Activated CD4-positive, alpha-beta T cell treated with anti-CD3 and anti-CD28 coated beads, Interleukin-2, Interleukin-6, amounts not matched to agents 100 ng/mL and 50 ng/mL, durations not matched to agents 16 hours and 8 hours (primary cell): ENCODE results near the gene ABHD5.

Experiments
- DNase-seq: peaks from one replicate; pipeline ENCODE4 v3.0.0-alpha.2; 2020

ABHD5 gene

GRCh38 chr3:43726521-43726920, 35.8 kb downstream of the ABHD5 start:
- no peak for DNase-seq

DNA sequence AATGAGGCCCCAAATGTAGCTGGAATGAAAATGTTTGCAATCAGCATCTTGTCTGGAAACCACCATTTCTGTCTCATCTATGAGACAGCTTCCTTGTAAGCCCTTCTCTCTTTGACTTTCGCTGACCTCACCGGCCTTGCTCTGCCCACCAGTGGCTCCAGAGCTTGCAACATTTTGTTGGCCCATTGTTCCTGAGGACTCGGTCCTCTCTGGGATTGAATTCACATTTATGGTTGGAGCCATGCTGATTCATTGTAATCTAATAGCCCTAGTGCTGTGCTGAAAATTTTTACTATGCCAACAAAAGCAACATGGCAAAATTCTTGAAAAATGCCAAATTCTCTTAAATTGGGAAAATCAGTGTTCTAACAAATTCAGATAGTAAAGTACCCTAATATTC, 37.2 kb downstream of the ABHD5 start:
- no peak for DNase-seq

DNA sequence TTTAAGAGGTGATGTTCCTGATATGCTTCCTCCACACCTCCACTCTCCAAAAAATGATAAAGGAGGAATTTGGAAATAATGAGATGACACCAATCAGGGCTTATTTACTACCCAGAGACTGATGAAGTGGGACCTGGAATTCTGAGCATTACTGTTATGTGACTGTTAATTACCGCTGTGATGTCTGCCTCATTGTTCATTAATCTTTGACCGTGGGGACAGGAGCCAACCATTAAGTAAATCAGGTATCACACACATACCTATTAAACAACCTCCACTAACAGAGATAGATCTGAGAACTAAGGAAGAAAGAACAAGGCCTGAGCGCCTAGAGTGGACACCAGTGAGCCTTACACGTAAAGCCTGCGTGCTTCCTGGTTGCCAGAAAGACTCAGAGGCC, 37.7 kb downstream of the ABHD5 start:
- no peak for DNase-seq

DNA sequence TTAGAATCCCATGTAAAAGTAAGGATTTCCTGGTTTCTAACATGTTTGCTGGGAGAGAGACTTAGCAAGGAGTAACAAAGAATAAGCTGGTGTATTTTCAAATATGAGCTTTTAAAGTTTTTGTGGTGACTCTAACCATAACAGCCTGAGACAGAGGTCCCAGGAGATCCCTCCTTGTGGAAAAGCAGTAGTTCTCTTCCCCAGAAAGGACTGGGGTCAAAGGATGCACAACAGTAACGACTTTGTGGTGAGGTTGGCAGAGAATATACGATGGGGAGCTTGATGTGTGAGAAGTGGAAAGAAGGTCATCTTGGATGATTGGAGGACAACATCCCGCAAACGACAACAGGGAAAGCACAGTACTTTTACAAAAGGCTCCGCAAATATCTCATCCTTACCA, 38.2 kb downstream of the ABHD5 start:
- DNase-seq: no peak

DNA sequence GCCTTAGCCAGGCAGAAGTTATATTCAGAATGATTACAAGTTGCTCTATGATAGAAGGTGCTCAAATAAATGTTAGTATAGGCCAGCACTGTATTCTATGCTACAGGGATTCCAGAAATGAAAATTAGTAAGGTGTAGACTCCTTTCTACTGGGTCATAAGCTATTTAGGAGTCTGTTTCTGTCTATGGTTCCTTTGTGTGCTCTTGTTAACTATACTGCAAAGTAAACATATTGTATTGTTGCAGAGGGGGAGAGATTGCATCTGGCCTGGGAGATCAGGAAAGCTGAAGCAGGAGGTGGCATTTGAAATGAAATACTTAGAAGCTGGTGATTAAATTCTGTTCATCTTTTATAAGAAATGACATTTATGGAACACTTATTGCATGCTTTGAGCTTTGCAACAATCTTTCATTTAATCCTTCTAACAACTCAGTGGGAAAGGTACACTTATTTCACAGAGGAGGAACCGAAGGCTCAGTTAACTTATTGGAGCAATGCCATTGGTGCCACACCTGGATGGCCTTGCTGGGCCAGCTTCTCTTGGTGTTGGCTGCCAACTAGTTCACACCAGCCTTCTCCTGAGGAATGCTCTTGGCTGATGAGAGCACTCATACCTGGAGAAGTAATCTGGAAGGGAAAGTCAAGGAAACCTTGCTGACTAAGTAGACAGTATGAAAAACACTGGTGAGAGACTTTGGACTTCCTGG, 39.1 kb downstream of the ABHD5 start:
- DNase-seq: no peak

GRCh38 chr3:43732747-43733425, 42.1 kb downstream of the ABHD5 start:
- no peak for DNase-seq

DNA sequence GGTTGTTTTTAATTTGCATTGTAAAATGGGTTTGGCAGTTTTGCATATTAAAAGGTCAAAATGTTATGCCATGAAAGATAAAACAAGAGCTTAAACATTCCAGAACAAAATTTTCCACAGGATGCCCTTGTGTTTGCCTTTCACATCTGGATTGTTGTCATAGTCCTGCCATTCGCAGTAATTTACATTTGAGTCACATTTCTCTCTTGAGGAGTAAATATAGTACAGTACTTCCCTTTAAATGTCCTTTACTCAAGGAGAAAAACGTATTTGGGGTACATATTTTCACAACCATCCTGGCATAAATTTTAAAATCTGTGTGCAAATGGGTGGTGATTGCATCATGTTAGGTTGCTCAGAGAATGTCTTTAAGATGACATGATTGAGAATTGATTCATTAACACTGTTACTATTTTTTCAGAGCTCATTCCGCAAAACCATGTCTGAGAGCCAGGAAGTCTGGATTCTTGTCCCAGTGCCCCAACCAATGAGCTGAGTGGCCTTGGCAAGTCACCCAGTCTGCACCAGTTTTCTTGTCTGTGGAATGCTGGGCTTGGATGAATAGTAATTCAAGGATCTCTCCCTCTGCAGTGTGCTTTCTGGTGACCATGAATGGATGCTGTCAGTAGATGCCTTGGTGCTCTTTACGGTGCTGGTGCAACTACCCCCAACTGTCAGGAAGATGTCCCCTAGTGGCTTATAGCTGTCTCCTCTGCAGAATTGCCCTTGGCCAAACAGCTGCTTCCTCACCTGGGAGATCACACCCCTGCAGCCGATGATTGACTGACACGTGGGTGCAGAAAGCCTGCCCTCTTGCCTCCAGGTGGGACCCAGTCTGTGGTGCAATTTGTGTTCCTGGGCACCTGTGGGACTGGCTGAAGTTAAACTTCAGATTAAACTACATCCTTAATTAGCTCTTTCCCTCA, 43.0 kb downstream of the ABHD5 start:
- DNase-seq: no peak

DNA sequence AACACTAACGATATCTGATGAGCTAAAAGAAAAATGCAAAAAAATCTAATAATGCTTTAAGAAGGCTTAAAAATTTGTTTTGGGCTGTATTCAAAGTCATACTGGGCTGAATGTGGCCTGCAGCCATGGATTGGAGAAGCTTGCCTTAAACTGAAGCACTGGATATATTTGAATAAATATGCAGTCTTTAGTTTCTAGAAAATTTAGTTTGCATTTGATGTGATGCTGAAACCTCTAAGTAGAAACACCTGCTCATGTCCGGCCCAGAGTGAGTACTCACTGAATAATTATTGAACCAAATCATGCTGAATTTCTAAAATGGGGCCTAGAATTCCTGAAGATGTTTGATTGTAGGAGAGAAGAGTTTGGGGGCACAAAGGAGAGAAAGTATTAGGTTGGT, 43.9 kb downstream of the ABHD5 start:
- DNase-seq: no peak

GRCh38 chr3:43735618-43736017, 44.9 kb downstream of the ABHD5 start:
- DNase-seq: no peak

- no peak for DNase-seq
Measured at GRCh38 chr3:43736558-43737440, 46.1 kb downstream of the ABHD5 start.

- no peak for DNase-seq
Measured at GRCh38 chr3:43738305-43738704, 47.6 kb downstream of the ABHD5 start.

DNA sequence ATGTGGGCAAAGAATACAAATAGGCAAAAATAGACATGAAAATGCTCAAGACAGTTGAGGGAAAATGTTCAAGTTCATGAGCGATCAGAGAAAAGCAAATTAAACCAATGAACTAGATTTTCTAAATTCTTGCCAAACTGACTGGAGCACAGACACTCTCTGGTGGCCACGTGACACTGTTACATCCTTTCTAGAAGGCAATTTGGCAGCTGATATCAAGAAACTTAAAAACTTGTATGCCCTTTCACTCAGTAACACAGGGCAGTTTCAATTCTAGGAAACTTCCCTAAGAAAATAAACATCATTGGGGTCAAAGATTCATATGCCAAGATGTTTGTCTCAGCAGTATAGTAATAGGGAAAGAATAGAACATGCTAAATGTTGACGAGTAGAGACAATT, 52.2 kb downstream of the ABHD5 start:
- DNase-seq: no peak

DNA sequence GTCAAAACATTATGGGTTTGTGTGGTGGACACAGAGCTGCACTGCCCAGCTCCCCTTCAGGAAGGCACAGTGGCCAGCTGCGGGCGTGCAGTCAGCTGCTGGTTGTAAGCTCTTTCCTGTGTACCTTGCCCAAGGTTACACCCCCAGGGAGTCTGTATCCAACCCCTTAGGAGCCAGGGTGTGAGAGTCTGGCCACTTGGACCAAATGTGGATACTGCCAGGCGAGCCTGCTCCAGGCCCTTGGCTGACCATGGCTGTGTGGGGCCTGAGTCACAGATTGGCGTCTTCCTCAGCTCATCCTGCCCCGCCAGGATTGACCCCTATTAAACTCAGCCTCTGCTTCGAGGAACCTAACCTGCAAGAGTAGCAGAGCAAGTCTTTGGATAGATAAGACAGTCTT, 56.9 kb downstream of the ABHD5 start:
- no peak for DNase-seq

- peak; percentile 5 for DNase-seq
Measured at GRCh38 chr3:43748179-43748578, 57.4 kb downstream of the ABHD5 start.

DNA sequence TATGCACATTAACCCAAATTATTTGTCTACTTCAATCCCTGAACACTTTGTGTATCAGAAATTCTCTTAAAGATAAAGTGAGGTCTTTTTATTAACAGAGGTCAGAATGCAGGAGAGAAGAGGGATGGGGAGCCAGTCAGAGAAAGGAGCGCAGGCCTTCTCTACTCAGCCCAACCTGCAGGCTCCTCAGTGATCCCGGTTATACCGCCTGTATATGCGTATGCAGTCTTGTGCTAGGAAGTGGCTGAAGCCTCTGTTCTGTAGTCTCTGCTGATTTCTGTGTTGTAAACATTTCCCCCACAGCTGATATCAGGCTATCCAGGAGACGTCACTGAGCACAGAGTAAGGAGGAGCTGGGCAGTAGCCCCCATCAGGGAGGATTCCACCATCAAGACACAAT, 57.9 kb downstream of the ABHD5 start:
- no peak for DNase-seq

- no peak for DNase-seq
Measured at GRCh38 chr3:43752905-43753304, 62.2 kb downstream of the ABHD5 start.

GRCh38 chr3:43753741-43754715, 63.3 kb downstream of the ABHD5 start:
- DNase-seq: no peak

- DNase-seq: no peak
Measured at GRCh38 chr3:43755516-43756200, 64.9 kb downstream of the ABHD5 start.

GRCh38 chr3:43757666-43758321, 67.1 kb downstream of the ABHD5 start:
- no peak for DNase-seq

DNA sequence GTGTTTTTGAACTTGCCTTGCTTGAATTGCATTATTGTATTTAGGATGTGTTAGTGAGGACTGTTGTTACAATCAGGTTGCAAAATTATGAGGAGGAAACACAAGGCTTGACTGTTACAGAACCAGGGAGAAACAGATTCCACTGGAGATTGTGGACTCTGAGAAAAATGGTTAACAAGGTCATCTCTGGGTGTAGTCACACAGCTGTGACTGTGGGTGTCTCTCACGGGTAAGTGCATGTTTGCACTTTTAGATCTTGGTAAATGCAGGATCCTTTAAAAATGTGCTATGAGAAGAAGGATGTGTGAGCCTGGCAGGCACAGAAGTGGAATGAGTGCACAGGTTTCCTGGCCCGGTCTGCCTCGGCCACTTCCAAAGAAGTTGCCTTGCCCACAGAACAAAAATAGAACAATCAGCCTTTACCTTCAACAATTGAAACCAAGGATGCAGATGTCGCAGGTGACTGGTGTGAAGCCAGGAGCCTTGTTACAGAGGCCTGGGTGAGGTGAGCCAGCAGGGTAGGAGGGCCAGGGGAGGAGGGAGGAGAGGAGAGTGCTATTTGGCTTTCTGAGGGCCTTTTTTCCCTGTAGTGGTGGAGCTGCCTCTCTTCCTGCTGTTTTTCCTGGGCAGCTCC, 68.0 kb downstream of the ABHD5 start:
- DNase-seq: no peak
